ENCODE results near the gene ACADM.

DNA sequence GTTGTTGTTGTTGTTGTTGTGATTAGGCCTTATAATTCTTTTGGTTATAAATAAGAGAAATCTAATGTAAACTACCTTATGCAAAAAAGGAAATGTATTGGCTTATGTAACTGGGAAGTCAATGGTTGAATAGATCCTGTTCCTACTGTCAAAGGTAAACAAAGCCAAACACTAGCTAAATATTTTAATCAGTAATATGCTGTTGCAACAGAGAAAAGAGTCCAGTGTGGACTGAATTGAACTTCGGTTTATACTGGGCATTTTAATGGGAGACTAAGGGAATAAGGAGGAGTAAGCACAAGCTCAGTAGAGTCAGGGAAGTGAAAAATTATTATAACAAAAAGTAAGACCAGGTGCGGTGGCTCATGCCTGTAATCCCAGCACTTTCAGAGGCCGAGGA, 87.6 kb downstream of the ACADM start:
- TF ChIP-seq CTCF (conservative IDR thresholded peaks at IDR 0.05) (no peak), EZH2 (IDR thresholded peaks at IDR 0.05; ENCODE audit: low read depth) (no peak)
